ENCODE data around the gene OR12D3. TPM values are rescaled to one million over a fixed set of nuclear protein-coding genes. Genes with fewer than 3 reads are reported as not detected.
"Not testable (repeated sequence)": the region's sequence is repeated elsewhere in the genome, so short reads cannot be mapped to it uniquely, and the experiment has no call there.

Gene OR12D3
- not detected for polyA plus RNA-seq (ENCODE audit: insufficient read length in 4 of 4)

GRCh38 chr6:29375191-29375590, at the start of gene OR12D3:
Gene OR12D3, minus strand, starts transcription at chr6:29375291. Its CDS starts 4 bp downstream, at chr6:29375287.
- no peak for DNase-seq (ENCODE audit: low read depth in 4 of 4, low spot score in 3 of 4)

- no peak for DNase-seq (ENCODE audit: low read depth in 4 of 4, low spot score in 3 of 4)
Observed at GRCh38 chr6:29424575-29424974, 49.5 kb upstream of the OR12D3 start.

GRCh38 chr6:29424168-29424567, 49.1 kb upstream of the OR12D3 start:
- no peak for DNase-seq (ENCODE audit: low read depth in 4 of 4, low spot score in 3 of 4)

- DNase-seq (ENCODE audit: low read depth in 4 of 4, low spot score in 3 of 4), result no peak
Observed at GRCh38 chr6:29419516-29419915, 44.4 kb upstream of the OR12D3 start.

- no peak for DNase-seq (ENCODE audit: low read depth in 4 of 4, low spot score in 3 of 4)
Observed at GRCh38 chr6:29414588-29414987, 39.5 kb upstream of the OR12D3 start, which contains the start of gene OR12D1. Gene OR12D1, plus strand, starts transcription at chr6:29414928.

GRCh38 chr6:29403801-29404200, 28.7 kb upstream of the OR12D3 start:
- no peak for DNase-seq (ENCODE audit: low read depth in 4 of 4, low spot score in 3 of 4)

- no peak for DNase-seq (ENCODE audit: low read depth in 4 of 4, low spot score in 3 of 4)
Observed at GRCh38 chr6:29399525-29399924, 24.4 kb upstream of the OR12D3 start.

- no peak for DNase-seq (ENCODE audit: low read depth in 4 of 4, low spot score in 3 of 4)
Observed at GRCh38 chr6:29395331-29395730, 20.2 kb upstream of the OR12D3 start, which contains the start of gene OR12D2. Gene OR12D2, plus strand, starts transcription at chr6:29395631. Its CDS starts 1,069 bp downstream, at chr6:29396700.

GRCh38 chr6:29388533-29388932, 13.4 kb upstream of the OR12D3 start:
- DNase-seq (ENCODE audit: low read depth in 4 of 4, low spot score in 3 of 4), result no peak

- DNase-seq (ENCODE audit: low read depth in 4 of 4, low spot score in 3 of 4), result no peak
Observed at GRCh38 chr6:29376003-29376402, 912 bp upstream of the OR12D3 start.

GRCh38 chr6:29368765-29369164, 6.3 kb downstream of the OR12D3 start, which contains the start of gene OR5V1:
Gene OR5V1, minus strand, starts transcription at chr6:29368865. Its CDS starts 12,670 bp downstream, at chr6:29356195.
- no peak for DNase-seq (ENCODE audit: low read depth in 4 of 4, low spot score in 3 of 4)

- DNase-seq (ENCODE audit: low read depth in 4 of 4, low spot score in 3 of 4), result no peak
Observed at GRCh38 chr6:29355603-29356002, 19.5 kb downstream of the OR12D3 start.

- DNase-seq (ENCODE audit: low read depth in 4 of 4, low spot score in 3 of 4), result no peak
Observed at GRCh38 chr6:29354980-29355379, 20.1 kb downstream of the OR12D3 start.

GRCh38 chr6:29349348-29349747, 25.7 kb downstream of the OR12D3 start:
- DNase-seq (ENCODE audit: low read depth in 4 of 4, low spot score in 3 of 4), result not testable (repeated sequence)

GRCh38 chr6:29345380-29345779, 29.7 kb downstream of the OR12D3 start:
- no peak for DNase-seq (ENCODE audit: low read depth in 4 of 4, low spot score in 3 of 4)

GRCh38 chr6:29336269-29336668, 38.8 kb downstream of the OR12D3 start:
- DNase-seq (ENCODE audit: low read depth in 4 of 4, low spot score in 3 of 4), result no peak

- DNase-seq (ENCODE audit: low read depth in 4 of 4, low spot score in 3 of 4), result no peak
Observed at GRCh38 chr6:29332676-29333075, 42.4 kb downstream of the OR12D3 start.

GRCh38 chr6:29325777-29326176, 49.3 kb downstream of the OR12D3 start:
- no peak for DNase-seq (ENCODE audit: low read depth in 4 of 4, low spot score in 3 of 4)

Other genes with a start within 250 kb of the OR12D3 start
- not detected for gene OR2J2, start 204.4 kb downstream of the OR12D3 start, polyA plus RNA-seq (ENCODE audit: insufficient read length in 4 of 4)
- under 1 TPM in 3 of 4 donors, not detected in 1; 0.05 to 0.13 (median 0.07) TPM for gene OR14J1, start 73.6 kb downstream of the OR12D3 start, polyA plus RNA-seq (ENCODE audit: insufficient read length in 4 of 4)
- not detected for gene OR5V1, start 6.4 kb downstream of the OR12D3 start, polyA plus RNA-seq (ENCODE audit: insufficient read length in 4 of 4)
- not detected for gene OR12D2, start 20.3 kb upstream of the OR12D3 start, polyA plus RNA-seq (ENCODE audit: insufficient read length in 4 of 4)
- not detected for gene OR12D1, start 39.6 kb upstream of the OR12D3 start, polyA plus RNA-seq (ENCODE audit: insufficient read length in 4 of 4)
- gene OR10C1, start 64.0 kb upstream of the OR12D3 start, polyA plus RNA-seq (ENCODE audit: insufficient read length in 4 of 4), result not detected
- gene OR11A1, start 81.8 kb upstream of the OR12D3 start, polyA plus RNA-seq (ENCODE audit: insufficient read length in 4 of 4), result not detected
- not detected for gene OR2H1, start 81.9 kb upstream of the OR12D3 start, polyA plus RNA-seq (ENCODE audit: insufficient read length in 4 of 4)
- not detected for gene MAS1L, start 112.7 kb upstream of the OR12D3 start, polyA plus RNA-seq (ENCODE audit: insufficient read length in 4 of 4)
- 1 to 10 TPM in 2 of 4 donors, under 1 TPM in 2; 0.70 to 2.1 (median 1.4) TPM for gene UBD, start 184.4 kb upstream of the OR12D3 start, polyA plus RNA-seq (ENCODE audit: insufficient read length in 4 of 4)
- under 1 TPM in 3 of 4 donors, not detected in 1; 0.12 to 0.17 (median 0.16) TPM for gene OR2H2, start 209.8 kb upstream of the OR12D3 start, polyA plus RNA-seq (ENCODE audit: insufficient read length in 4 of 4)